Activated T-cell treated with anti-CD3 and anti-CD28 coated beads for 48 hours (primary cell): ENCODE results near the gene SEPTIN10.

Experiments
- DNase-seq: peaks from one replicate; pipeline ENCODE4 v3.0.0-alpha.2; 2020; ENCODE audit warnings: low read depth

SEPTIN10 gene

DNA sequence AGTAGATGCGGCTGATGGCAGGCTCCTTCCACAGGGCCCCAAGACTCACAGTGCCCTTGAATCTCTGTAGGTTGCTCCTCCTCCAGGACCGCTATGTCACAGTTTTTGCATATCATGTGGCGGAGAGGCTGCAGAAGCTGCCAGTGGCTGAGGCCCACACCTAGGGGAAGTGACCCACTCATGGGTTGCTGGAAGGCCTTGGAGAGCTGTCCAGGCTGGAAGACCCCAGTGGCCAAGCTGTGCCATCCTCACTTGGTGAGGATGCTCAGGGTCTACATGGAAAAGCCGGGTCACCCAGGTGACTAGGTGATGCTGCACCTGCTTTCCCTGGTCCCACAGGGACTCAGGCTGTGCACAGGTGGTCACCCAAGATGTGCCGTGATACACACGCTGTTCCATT lies 90.6 kb downstream of the SEPTIN10 start:
- no peak for DNase-seq

DNA sequence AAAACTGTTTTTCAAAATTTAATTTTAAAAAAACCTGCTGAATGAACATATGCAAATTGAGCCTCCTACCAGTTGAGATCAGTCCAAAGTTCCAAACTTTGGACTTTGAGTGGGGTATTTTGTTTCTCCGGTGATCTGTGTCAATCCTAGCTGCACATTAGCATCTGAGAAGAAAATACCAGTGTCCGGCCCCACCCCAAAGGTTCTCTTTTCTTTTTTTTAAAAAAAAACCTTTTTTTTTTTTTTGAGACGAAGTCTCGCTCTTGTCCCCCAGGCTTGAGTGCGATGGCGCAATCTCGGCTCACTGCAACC lies 91.7 kb downstream of the SEPTIN10 start:
- no peak for DNase-seq

DNA sequence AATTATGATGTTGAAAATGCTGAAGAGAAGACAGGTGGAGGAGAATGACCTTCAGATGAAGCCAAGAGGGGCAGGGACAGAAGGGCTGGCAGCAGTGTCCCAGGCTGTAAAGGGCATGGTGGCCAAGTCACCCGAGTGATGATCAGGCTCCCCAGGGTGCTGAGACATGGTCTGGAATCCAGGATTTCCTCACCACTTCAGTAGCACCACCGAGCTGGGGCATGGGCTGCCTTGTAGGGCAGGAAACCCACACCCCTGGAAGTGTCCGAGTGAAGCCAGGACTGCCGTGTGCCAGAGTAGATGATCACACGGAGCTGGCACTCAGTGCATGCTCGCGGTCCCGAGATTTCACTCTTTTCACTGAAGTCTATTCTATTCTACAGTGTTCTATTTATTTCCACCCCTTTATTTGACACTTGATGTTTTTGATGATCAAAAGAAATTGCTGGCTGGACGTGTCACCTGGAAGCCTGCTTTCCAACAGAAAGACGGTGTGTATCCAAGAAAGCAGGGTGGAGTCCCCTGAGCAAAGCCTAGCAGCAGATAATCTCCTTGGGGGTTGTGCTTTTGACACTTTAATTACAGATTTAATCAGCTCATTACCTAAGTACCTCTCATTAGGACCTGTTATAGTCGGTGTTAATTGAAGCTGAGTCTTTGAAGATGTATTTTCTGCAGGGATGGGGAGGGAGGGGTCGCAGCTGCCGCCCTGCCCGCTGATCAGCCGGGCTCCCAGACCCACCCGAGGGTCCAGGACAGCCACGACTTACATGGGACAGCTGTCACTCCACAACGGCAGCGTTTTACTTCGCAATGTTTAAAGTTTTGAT lies 92.3 kb downstream of the SEPTIN10 start:
- DNase-seq: no peak

DNA sequence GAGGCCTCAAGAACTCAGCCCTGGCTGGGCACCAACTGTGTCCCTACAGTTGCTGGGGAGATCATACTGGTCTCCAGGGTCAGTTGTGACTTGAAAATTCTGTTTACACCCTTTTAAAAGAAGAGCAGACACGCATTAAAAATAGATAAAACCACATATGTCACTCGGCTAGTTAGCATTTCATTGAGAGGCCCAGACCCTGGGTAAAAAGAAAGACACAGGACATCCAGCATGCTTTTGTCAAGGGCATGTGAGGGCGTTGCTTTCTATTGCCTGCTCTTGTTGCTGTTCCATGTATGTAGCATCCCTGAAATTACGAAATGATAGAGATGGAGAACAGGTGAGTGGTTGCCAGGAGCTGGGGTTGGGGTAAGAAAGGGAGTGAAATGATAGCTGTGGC lies 94.3 kb downstream of the SEPTIN10 start:
- DNase-seq: no peak

DNA sequence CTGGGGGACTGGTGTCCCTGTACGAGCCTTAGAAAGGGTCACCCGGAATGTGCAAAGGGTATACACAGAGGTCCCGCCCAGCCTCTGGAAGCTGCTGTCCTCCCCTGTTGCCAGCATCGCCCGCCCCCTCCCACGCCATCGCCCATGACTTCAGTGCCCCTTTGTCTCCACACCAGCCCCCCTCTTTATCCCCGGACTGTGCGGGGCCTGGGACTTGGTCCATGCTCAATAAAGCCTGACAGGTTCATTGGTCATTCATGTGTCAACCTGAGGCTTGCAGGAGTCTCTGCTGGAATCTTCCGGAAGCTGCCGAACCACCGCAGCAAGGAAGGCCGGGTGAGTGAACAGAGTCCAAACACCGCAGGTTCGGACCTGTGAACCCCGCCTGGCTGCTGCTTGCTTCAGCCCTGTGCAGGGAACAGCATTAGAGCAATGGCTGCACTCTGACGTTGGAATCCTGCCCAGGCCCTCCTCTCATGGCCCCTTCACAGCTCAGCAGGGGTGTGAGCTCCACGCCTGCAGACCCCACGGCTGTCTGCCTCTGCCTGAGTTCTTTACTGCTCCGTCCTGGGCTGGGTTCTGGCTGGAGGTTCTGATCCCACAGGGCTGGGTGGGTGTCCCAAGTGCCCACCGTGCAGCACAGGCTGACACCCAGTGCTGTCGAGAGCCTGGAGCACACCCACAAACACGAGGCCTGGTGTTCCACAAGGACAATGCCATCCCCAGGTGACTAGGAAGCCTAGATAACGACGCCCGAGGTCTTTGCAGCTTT lies 96.5 kb downstream of the SEPTIN10 start:
- DNase-seq: no peak

GRCh38 chr2:109516445-109517117 lies 97.2 kb downstream of the SEPTIN10 start:
- peak; percentile 15 for DNase-seq

DNA sequence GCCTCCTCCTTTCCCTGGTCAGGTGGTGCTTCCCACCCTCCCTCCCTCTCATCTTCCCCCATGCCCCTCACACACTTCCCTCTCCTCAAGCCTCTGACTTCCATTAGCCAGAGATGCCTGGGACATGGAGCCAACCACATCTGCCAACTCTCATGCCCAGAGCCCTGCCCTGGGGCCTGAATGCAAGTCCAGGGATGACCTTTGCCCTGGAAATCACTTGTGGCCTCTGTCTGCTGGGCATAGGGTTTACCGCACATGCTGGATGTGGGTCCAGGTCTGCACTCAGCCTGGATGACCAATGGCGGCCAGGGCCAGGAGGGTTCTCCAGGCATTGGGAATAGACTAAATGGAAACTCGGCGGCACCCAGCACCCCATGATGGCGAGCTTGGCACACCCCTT lies 98.9 kb downstream of the SEPTIN10 start:
- no peak for DNase-seq

DNA sequence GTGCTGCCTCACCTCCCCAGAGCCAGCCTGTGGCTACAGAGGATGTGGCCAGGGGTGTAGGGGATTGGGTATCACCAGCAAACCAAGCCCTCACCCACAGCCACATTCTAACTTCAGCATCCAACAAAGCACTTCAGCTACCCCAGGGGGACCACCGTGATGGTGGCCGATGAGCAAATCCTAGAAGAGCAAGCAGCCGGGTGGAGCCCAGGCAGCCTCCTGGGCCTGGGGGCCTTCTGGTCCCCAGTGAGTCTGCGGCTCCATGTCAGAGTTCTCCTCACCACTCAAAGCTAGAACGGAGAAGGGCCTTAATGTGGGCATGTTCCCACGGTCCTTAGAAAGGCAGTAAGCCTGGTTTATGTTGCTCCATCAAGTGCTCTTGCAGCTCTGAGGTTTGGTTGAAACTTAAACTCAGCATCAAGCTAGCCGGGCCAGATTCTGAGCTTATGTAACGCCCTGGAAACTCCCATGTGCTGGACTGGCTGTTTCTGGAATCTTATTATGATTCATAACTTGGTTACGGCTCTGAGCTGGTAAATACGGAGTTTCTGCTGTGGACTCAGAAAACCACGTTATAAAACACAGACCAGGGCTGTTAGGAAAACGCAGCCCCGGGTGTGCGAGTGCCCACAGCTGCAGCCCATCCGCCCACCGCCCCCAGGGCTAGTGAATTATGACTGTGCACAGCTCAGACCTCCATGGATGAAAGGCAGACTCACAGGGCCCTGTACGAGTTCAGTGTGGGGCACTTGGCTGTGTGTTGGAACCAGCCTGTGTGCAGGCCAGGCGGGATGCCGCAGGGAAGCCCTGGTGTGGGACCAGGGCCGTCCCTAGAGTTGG lies 99.8 kb downstream of the SEPTIN10 start:
- peak; percentile 11 for DNase-seq

DNA sequence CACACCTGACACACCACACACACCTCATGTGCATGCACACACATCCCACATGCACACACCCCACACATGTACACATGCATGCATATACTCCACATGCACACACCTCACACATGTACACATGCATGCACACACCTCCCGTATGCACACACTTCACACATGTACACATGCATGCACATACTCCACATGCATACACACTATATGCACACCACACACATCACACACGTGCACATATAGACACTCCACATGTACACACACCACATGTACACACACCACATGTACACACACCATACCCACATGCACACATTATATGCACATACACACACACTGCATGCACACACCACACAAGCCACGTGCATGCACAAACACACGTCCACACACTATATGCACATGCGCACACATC lies 100.5 kb downstream of the SEPTIN10 start:
- DNase-seq: no peak

- DNase-seq: no peak
Measured at GRCh38 chr2:109512076-109512475, 101.7 kb downstream of the SEPTIN10 start.

- no peak for DNase-seq
Measured at GRCh38 chr2:109511168-109511567, 102.6 kb downstream of the SEPTIN10 start.

DNA sequence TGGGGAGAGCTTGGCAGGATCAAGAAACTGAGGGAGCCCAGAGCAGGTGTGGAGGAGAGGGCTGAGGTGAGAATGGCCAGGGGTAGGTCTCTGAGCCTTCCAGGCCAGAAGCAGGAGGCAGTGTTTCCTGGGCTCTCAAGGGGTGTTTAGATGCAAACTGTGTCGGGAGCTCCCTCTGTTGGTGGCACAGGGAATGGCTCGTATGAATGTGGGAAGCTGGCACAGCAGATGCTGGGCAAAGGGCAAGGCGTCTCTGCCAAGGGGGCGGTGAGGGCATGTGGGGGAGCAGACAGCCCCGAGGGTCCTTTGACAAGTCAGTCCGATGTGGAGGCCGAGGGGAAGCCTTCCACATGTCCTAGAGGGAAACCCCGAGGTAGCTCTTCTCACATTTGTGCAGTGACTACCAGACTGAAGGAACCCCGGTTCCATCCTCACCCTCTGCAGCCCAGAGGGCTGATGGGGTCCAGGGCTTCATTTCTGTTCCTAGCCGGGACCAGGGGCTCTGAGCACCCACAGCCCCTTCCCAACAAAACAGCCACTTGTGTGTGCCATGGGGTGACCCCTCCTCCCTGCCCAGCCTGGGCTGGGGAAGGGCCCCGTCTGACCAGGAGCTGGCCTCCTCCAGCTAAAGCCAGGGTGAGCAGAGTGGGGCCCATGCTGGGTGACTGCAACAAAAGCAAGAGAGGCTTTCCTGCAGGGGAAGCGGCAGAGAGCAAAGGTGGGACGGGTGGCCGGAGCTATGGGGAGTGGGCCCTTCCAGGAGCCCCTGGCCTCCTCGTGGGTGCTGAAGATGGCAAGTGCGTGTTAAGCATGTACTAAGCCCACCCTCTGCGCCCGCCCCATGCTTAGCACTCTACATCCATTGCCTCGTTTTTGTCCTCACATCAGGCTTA lies 103.4 kb downstream of the SEPTIN10 start:
- DNase-seq: peak; percentile 58

DNA sequence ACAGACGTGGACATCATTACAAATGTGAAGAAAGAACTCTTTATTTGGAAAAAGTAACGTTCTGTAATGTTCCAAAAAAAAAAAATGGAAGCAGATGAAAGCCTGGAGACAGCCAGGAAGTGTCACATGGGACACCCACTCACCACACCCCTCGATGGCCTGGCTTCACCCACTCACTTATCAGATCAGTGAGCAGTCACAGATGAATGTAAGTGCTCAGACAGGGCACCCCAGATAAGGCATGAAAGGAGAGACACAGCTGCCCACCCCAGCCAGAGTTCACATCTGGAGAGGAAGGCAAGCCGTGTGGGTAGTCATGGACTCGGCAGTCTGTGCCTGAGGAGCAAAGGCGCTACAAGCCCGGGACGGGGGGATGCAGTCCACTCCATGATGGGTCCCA lies 105.2 kb downstream of the SEPTIN10 start:
- no peak for DNase-seq

DNA sequence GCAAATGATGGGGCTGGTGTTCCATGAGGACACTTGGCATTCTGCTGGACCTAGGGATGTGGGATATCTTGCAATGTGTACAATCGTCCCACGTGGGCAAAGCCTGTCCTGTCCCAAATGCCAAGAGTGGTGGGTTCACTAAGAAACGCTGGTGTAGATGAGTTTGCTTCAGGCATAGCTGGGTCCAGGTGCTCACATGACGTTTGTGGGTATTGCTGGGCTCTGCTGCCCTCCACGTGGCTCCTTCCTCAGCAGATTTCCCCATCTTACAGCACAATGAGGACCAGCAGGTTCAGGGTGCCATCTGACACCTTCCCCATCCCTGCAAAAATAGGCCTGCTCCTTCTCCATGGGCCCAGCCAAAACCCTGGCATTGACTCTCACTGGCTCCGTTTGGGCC lies 105.9 kb downstream of the SEPTIN10 start:
- DNase-seq: no peak

DNA sequence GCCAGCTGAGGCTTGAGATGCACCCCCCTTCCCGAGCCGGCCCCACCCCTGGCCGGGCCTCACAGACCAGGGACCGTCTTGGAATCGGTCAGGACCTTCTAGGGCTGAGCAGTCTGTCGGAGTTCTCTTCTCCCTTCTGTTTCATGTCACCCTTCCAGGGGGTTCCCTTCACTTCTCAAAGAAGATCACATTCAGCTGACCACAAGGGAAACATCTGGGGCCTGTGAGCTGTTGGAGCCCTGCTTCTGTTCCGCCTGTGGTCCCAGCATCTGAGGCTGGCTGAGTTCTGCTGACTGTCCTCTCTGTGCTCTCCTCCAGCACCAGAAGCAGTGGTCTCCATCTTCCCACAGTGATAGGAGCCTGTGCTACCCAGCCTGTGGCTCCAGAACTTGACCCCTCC lies 106.5 kb downstream of the SEPTIN10 start:
- DNase-seq: no peak

DNA sequence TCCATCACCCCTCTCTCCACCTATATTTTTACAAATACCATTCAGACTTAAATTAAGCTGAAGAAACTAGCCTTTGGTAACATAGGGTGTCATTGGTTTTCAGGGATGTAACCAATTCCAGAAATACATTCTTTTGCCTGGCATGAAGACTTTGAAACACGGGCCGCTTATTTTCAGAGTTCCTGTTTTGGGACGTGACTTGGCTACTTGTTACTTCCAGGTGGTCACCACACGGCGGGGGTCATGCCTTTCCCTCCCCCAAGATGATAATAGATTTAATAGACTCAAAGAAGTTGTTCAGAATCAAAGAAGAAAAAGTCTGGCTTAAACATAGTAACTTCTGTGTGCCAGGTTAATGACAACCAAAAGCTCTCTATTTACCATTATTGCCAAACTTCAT lies 110.6 kb downstream of the SEPTIN10 start:
- no peak for DNase-seq

DNA sequence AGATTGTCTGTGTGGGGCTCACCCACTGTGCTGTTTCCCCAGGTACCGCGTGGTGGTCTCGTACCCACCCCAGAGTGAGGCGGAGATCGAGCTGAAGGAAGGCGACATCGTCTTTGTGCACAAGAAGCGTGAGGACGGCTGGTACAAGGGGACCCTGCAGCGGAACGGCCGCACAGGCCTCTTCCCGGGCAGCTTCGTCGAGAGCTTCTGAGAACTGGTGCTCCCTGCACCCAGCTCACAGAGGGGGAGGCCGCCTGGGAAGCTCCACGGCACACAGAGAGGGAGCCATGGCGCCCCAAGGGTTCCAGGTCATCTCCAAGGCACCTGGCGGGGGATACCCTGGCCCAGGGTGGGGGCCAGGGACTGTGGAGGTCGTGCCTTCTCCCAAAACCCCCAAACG lies 112.3 kb downstream of the SEPTIN10 start:
- DNase-seq: no peak

- no peak for DNase-seq
Measured at GRCh38 chr2:109500910-109501309, 112.9 kb downstream of the SEPTIN10 start.

DNA sequence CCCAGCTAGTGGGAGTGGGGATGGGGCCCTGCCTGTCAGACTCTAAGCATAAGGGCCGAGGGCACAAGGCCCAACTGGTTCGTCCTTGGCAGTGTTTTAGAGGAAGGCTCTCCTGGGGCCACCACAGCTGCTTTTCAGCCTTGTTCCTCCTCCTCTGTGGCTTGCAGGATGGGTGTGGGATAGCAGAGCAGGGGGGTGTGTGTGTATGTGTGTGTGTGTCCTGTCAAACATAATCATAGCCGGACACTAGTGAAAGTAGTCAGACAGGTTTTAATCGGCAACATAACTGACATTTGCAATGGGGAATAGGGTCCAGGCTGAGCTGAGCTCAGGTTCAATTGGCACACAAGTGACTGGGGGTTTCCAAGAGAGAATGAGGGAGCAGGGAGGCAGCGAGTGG lies 114.2 kb downstream of the SEPTIN10 start:
- no peak for DNase-seq

DNA sequence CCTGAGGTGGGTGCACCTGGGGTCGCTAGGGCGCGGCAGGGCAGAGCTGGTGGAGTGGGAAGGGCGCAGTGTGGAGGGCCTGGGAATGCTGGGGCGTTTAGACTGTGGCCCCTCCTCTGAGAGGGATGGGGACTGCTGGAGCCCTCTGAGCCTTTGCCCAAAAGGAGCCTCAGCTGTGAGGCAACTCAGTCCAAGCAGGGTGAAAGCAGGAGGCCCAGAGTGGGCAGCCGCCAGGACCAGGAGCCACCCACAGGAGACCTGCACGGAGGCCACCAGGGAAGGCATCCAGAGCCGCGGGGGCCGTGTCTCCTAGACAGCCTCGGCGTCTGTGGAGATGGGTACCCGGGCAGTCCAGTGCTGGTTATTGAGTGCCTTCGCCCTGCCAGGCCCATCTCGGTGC lies 114.9 kb downstream of the SEPTIN10 start:
- no peak for DNase-seq
